ENCODE data around the gene ILK. TPM values are rescaled to one million over a fixed set of nuclear protein-coding genes. Genes with fewer than 3 reads are reported as not detected.

ILK gene
- total and polyA plus RNA-seq, 10 of the 15 experiments (the other 5 are each of a cell fraction or from before 2014, with no cell fraction given), result 51.8 to 163 (median 92.0) TPM

DNA sequence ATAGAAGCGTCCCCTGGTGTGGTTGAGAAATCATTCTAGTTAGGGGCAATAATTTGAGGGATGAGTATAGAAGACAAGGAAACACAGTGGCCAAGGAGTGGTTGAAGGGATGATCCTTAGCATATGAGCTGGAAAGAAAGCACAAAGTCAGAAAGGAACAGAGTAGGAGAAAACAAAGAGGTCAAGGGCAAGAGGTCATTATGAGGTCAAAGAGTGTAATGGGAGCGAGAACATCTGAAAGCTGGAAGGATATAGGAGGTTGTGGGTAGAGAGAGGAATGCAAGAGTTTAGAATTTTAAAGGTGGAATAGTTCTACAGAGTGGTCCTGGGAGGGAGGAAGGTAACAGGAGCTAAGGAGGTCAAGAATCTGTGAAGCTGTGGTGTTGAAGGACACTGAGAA lies 50.1 kb downstream of the ILK start:
- in situ Hi-C loops (cut with MboI), result no loop called here
- Histone ChIP-seq H3K9me3 (replicated peaks; ENCODE audit: control insufficient read depth, insufficient read depth, low read length) (no peaks in the 10 kb centered on the region), H3K4me3 (no peak overlapping the region), H3K36me3 (ENCODE audit: control insufficient read depth in 2 of 2, insufficient read depth in 2 of 2, low read length in 1 of 2) (no peaks in the 10 kb centered on the region), H3K4me1 (ENCODE audit: control insufficient read depth, insufficient read depth, low read length) (no peaks in the 10 kb centered on the region), H3K9ac (ENCODE audit: control insufficient read depth, insufficient read depth, low read length) (no peak overlapping the region), H3K4me2 (ENCODE audit: control insufficient read depth, insufficient read depth) (no peak overlapping the region), H2AFZ (ENCODE audit: control insufficient read depth, low read depth, low read length) (no peak overlapping the region), H3K27ac (ENCODE audit: control insufficient read depth, insufficient read depth) (no peak overlapping the region), H3K79me2 (ENCODE audit: control insufficient read depth, insufficient read depth, low read length) (no peaks in the 10 kb centered on the region), H3K27me3 (replicated peaks in 1 of 2; ENCODE audit: control insufficient read depth in 2 of 2, insufficient read depth in 2 of 2, low read length in 1 of 2) (peaks cover 4% of the 10 kb centered on the region in 2 experiments), H4K20me1 (ENCODE audit: control insufficient read depth, insufficient read depth) (no peaks in the 10 kb centered on the region)
- TF ChIP-seq, protein P1, sequence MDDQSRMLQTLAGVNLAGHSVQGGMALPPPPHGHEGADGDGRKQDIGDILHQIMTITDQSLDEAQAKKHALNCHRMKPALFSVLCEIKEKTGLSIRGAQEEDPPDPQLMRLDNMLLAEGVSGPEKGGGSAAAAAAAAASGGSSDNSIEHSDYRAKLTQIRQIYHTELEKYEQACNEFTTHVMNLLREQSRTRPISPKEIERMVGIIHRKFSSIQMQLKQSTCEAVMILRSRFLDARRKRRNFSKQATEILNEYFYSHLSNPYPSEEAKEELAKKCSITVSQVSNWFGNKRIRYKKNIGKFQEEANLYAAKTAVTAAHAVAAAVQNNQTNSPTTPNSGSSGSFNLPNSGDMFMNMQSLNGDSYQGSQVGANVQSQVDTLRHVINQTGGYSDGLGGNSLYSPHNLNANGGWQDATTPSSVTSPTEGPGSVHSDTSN (IDR thresholded peaks at IDR 0.05; ENCODE audit: insufficient replicate concordance, low read depth, low read length), result no peak
- TF ChIP-seq, protein P2, sequence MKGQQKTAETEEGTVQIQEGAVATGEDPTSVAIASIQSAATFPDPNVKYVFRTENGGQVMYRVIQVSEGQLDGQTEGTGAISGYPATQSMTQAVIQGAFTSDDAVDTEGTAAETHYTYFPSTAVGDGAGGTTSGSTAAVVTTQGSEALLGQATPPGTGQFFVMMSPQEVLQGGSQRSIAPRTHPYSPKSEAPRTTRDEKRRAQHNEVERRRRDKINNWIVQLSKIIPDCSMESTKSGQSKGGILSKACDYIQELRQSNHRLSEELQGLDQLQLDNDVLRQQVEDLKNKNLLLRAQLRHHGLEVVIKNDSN (IDR thresholded peaks at IDR 0.05; ENCODE audit: borderline replicate concordance, extremely low read length, insufficient read depth, low read depth, low read length), result no peak
- no peak for TF ChIP-seq HDAC2 (IDR thresholded peaks at IDR 0.05)
- CTCF ChIA-PET, result interaction anchor here (1.3 kb wide), 1 partner anchor 14 kb away, joined by 5 read pairs; no protein-coding TSS in a partner anchor
- FAIRE-seq (no peak), ATAC-seq (no peak), DNase-seq (ENCODE audit: low read depth, low spot score) (no peak)
- BruUV-seq (replicated peaks), result no TSS peak
- RAD21 ChIA-PET (ENCODE audit: unreplicated experiment), result no interaction called here
- 65% methylated on average over 2 of the region's 2 CpGs for WGBS (ENCODE audit: insufficient coverage, insufficient replicate concordance, low lambda C conversion rate, missing lambda C conversion rate)
- intact Hi-C loops (cut with micrococcal nuclease; ENCODE audit: unreplicated experiment), result no loop called here
- POLR2A ChIA-PET, result no interaction called here
- SMC1A ChIA-PET (ENCODE audit: uncharacterized antibody, unreplicated experiment), result interaction anchor here (1.4 kb wide), 2 partner anchors 11 to 17 kb away, joined by 3 read pairs; no protein-coding TSS in a partner anchor

All from GM12878 (cell line).